Testis (tissue), 2 donors: ENCODE measurements around the gene POLE.

Source experiments
- POLR2A ChIP-seq: fragments of 450-650 bp; IDR thresholded peaks from one replicate; pipeline ENCODE4 v1.6.1; 2017; ENCODE audit warnings: antibody characterized with exemption, mild to moderate bottlenecking, moderate library complexity
- TF ChIP-seq, protein P1 (sequence below), 3 experiments: fragments of 450-650 bp in 2 of 3; fragments of 200-600 bp in 1 of 3; sonication (generic) in 1 of 3; IDR thresholded peaks; one replicate each; pipeline ENCODE4 v1.5.1; 2016 to 2019; ENCODE audit warnings: antibody characterized with exemption in 3 of 3, mild to moderate bottlenecking in 2 of 3, moderate library complexity in 1 of 3

DNA sequence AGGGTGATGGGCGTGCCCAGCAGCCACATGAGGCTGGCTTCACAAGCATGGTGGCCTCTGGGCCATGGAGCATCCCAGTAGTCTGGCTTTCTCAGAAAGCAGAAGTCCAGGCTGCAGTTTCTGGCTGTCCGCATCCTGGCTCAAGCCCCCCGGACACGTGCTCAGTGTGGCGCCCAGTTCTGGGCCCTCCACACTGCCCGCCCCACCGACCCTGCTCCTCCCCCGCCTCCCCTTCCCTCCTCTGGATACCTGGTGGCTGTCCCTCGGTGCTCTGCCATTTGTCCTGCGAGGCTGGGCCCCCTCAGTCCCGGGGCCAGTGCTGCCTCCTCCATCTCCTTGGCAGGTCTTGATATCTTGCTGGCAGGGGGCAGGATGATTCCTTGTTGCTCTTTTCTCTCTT, 108.3 kb downstream of the POLE start:
- TF ChIP-seq POLR2A = no peak
- TF ChIP-seq, protein P1, sequence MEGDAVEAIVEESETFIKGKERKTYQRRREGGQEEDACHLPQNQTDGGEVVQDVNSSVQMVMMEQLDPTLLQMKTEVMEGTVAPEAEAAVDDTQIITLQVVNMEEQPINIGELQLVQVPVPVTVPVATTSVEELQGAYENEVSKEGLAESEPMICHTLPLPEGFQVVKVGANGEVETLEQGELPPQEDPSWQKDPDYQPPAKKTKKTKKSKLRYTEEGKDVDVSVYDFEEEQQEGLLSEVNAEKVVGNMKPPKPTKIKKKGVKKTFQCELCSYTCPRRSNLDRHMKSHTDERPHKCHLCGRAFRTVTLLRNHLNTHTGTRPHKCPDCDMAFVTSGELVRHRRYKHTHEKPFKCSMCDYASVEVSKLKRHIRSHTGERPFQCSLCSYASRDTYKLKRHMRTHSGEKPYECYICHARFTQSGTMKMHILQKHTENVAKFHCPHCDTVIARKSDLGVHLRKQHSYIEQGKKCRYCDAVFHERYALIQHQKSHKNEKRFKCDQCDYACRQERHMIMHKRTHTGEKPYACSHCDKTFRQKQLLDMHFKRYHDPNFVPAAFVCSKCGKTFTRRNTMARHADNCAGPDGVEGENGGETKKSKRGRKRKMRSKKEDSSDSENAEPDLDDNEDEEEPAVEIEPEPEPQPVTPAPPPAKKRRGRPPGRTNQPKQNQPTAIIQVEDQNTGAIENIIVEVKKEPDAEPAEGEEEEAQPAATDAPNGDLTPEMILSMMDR (IDR thresholded peaks at IDR 0.05) = no peak
